Amygdala (tissue), 56 donors: ENCODE data around the gene FSHB.
"Not testable (repeated sequence)": the region's sequence is repeated elsewhere in the genome, so short reads cannot be mapped to it uniquely, and the experiment has no call there.

Experiments
- DNase-seq, 56 donors: peaks; one replicate each; lab custom pipeline; 2025; lab: John Stamatoyannopoulos, UW

Gene FSHB

DNA sequence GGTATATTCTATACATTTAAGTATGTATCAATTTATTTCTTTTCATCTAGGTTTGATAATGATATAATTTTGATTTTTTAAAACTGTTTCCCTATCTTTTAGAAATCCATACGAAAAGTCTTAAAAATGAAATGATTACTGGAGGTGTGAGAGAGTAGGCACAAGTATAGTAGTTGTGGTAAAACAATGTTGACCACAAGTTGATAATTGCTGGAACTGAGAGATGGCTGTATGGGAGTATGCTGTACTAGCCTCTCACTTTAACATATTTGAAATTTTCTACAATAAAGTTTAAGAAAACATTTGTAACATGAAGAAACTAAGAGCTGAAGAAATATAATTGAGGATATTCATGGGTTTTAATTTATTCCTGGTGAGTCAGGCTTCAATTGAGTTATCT is 30.0 kb downstream of the FSHB start:
- no peak for DNase-seq

DNA sequence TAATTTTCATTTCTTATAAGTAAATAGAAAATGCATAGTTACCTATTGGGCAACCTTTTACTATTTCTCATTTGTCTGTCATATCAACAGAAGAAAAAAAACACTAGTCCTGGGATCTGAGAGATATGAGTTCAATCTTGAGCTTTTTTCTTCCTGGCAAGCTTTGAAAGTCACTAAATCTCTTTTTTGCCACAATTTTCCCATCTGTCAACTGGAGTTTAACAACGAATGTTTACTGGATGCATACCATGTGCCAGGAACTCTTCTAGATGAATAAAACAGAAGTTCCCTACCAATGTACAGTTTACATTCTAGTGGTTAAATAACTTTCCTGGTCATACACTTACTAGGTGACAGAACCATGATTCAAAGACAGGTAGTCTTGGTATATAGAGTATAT is 31.0 kb downstream of the FSHB start:
- no peak for DNase-seq

DNA sequence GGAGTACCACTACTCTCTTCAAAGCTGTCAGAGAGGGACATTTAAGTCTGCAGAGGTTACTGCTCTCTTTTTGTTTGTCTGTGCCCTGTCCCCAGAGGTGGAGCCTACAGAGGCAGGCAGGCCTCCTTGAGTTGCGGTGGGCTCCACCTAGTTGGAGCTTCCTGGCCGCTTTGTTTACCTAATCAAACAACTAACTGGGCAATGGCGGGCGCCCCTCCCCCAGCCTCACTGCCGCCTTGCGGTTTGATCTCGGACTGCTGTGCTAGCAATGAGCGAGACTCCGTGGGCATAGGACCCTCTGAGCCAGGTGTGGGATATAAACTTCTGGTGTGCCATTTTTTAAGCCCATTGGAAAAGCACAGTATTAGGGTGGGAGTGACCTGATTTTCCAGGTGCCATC is 37.8 kb downstream of the FSHB start:
- DNase-seq: not testable (repeated sequence)

DNA sequence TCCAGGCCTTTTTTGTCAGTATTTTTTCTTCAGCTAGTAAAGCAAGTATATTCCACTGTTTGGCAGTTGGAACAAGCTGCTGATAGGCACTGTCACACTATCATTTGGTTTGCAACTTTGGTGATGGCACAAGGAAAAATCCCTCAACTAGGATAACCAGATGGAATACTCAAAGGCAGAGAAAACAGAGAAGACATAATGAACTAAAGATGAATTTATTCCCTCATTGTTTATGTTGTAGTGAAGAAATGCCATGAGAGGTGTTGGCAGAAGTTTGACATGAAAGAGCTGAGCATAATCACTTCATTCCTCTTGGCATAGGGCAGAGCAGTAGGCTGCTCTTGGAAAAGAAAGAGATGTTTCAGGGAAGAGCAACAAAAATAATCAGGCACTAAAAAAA is 39.9 kb downstream of the FSHB start:
- no peak for DNase-seq

DNA sequence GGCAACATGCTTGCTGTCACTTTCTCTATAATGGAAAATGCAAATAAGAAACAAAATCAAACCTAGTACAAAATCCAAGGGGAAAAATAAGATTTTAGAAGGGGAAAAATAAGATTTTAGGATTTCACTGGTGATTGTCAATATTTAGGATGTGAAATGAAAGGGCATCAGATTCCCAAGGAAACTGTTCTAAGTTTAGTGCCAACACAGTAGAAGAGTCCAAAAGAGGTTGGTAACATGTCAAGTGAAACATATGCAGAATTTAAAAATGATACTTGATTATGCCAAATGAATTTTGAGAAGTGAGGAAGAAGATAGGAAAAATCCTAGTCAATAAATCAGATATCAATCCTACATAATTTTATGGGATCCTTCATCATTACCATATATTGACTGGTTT is 46.4 kb downstream of the FSHB start:
- no peak for DNase-seq

DNA sequence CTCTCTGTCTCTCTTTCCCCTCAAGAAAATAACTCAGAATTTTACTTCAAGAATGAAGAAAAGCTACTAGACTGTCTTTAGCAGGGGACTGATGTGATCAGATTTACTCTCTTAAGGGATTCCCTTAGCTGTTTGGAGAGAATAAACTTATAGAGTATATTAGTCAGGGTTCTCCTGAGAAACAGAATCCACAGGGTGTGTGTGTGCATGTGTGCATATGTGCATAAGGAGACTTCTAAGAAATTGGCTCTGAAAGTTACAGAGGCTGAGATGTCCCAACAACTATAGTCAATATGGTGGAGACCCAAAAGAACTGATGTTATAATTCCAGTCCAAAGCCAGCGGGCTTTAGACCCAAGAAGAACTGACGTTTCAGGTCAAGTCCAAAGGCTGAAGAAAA is 49.0 kb downstream of the FSHB start:
- DNase-seq: no peak

DNA sequence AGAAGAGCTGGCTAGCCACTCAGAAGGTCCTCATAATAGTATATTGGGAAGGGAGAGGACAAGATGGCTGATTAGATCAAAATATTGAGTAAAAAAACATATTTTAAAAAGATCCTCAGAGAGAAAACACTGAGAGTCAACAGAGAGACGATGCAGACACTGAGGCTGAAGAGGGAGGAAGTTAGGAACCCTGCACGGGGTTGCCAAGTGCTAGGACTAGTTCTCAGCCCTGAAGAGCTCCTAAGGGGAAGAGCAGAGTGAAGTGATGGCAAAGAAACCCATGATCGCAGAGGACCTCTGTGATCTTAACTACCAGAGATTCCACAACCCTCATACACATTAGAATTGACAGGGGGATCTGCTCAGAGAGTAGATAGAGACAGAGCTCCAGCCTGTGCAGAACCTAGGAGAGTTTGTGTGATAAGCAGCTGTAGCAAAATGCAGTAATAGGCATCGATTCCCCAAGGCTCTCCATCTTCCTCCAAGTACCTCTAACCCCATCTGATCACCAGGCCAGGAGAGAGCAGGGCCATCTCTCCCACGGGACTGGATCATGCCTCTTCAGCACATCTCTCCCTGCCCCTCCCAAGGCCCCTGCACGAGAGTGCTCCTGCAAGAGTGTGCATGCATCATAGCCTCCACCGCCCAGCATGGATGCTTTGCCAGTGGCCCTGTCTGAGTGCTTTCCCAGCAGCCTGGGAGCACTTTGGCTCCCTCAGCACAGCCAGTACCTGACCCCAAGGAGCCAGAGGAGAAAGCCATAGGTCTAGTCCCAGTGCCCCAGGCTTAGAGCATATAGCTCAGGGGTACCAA is 50.9 kb downstream of the FSHB start:
- no peak for DNase-seq

DNA sequence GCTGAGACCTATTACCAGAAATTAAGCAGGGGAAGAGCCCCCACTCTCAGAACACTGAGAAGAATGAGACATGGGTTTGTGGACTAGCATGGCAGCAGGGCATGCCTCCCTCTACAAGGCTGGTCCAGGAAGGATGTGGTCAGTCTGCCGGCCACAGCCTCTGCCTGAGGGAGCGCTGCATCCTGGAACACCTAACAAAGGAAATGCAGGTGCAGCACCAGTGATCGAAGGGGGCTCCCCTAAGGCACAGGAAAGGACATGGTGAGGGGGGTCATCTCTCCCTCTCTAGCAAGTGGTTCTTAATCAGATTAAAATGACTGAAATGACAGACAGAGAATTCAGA is 51.4 kb downstream of the FSHB start:
- no peak for DNase-seq
